BLaER1 treated with 17β-estradiol and CSF1 and Interleukin-3, amounts not matched to agents 10 nM and 100 nM (cell line): Measurements from ENCODE around the gene MAP3K7.
"Not testable (repeated sequence)": the region's sequence is repeated elsewhere in the genome, so short reads cannot be mapped to it uniquely, and the experiment has no call there.

ENCODE experiments used
- H3K27ac ChIP-seq, 11 experiments: shearing (Covaris generic); formaldehyde crosslinking; 2 replicates each; pipeline ENCODE4 v1.8.1; 2022
- H3K27me3 ChIP-seq, 11 experiments: shearing (Covaris generic); formaldehyde crosslinking; 2 replicates each; pipeline ENCODE4 v1.8.1; 2022
- H3K36me3 ChIP-seq, 11 experiments: shearing (Covaris generic); formaldehyde crosslinking; 2 replicates each; pipeline ENCODE4 v1.8.1; 2022
- H3K4me1 ChIP-seq, 10 experiments: shearing (Covaris generic); formaldehyde crosslinking; 2 replicates each; pipeline ENCODE4 v1.8.1; 2022
- H3K4me2 ChIP-seq, 11 experiments: shearing (Covaris generic); formaldehyde crosslinking; 2 replicates each; pipeline ENCODE4 v1.8.1; 2022
- H3K4me3 ChIP-seq, 10 experiments: shearing (Covaris generic); formaldehyde crosslinking; 2 replicates each; pipeline ENCODE4 v1.8.1; 2022
- H3K9ac ChIP-seq, 11 experiments: shearing (Covaris generic); formaldehyde crosslinking; 2 replicates each; pipeline ENCODE4 v1.8.1; 2022
- H3K9me3 ChIP-seq, 11 experiments: shearing (Covaris generic); formaldehyde crosslinking; replicated peaks in 1 of 11; 2 replicates each; pipeline ENCODE4 v1.8.1; 2022
- H4K20me1 ChIP-seq, 11 experiments: shearing (Covaris generic); formaldehyde crosslinking; 2 replicates each; pipeline ENCODE4 v1.8.1; 2022
- Cebpa-rat ChIP-seq, 11 experiments: shearing (Covaris generic); IDR thresholded peaks; 2 replicates each; pipeline ENCODE4 v1.8.1; 2022

The MAP3K7 gene

GRCh38 chr6:90569223-90569622 is 17.6 kb downstream of the MAP3K7 start:
- H3K9ac ChIP-seq = no peak overlapping the region
- H4K20me1 ChIP-seq = peaks cover 0 to 21% (median 0%) of the 10 kb centered on the region in 11 experiments; a peak in 8 of 22 replicates
- peaks cover 0 to 15% (median 0%) of the 10 kb centered on the region in 10 experiments; a peak in 6 of 20 replicates for H3K4me1 ChIP-seq
- no peak overlapping the region for H3K4me2 ChIP-seq
- no peak for TF ChIP-seq Cebpa-rat (IDR thresholded peaks at IDR 0.05)
- no peaks in the 10 kb centered on the region for H3K27me3 ChIP-seq
- no peak overlapping the region for H3K27ac ChIP-seq
- peaks cover 6 to 33% (median 18%) of the 10 kb centered on the region in 11 experiments; a peak in 19 of 22 replicates for H3K36me3 ChIP-seq
- H3K9me3 ChIP-seq = peaks cover 0 to 11% (median 0%) of the 10 kb centered on the region in 11 experiments; a peak in 4 of 22 replicates
- no peak overlapping the region for H3K4me3 ChIP-seq

- not testable (repeated sequence) for H3K9ac ChIP-seq, H3K27ac ChIP-seq, H4K20me1 ChIP-seq, H3K4me1 ChIP-seq, H3K27me3 ChIP-seq, H3K4me2 ChIP-seq, H3K4me3 ChIP-seq
- H3K36me3 ChIP-seq = peaks cover 6 to 35% (median 20%) of the 10 kb centered on the region in 11 experiments; a peak in 19 of 22 replicates
- peaks cover 0 to 11% (median 0%) of the 10 kb centered on the region in 11 experiments; a peak in 4 of 22 replicates for H3K9me3 ChIP-seq
Observed at GRCh38 chr6:90567682-90568081, 19.2 kb downstream of the MAP3K7 start.

GRCh38 chr6:90562341-90562740 is 24.5 kb downstream of the MAP3K7 start:
- H3K4me3 ChIP-seq, H4K20me1 ChIP-seq, H3K27me3 ChIP-seq, H3K9me3 ChIP-seq, H3K27ac ChIP-seq, H3K4me1 ChIP-seq, H3K4me2 ChIP-seq, H3K9ac ChIP-seq: not testable (repeated sequence)
- peaks cover 7 to 38% (median 21%) of the 10 kb centered on the region in 11 experiments; a peak in 19 of 22 replicates for H3K36me3 ChIP-seq

GRCh38 chr6:90559931-90560330 is 26.9 kb downstream of the MAP3K7 start:
- Histone ChIP-seq H3K9me3 (no peaks in the 10 kb centered on the region), H3K4me1 (no peaks in the 10 kb centered on the region), H3K9ac (no peak overlapping the region), H3K27ac (no peak overlapping the region), H3K36me3 (peaks cover 13 to 56% (median 38%) of the 10 kb centered on the region in 11 experiments), H3K27me3 (no peaks in the 10 kb centered on the region), H4K20me1 (peaks cover 0 to 9% (median 0%) of the 10 kb centered on the region in 11 experiments; a peak in 3 of 22 replicates), H3K4me2 (no peak overlapping the region), H3K4me3 (no peak overlapping the region)
- no peak for TF ChIP-seq Cebpa-rat (IDR thresholded peaks at IDR 0.05)

- peaks cover 20 to 74% (median 55%) of the 10 kb centered on the region in 11 experiments for H3K36me3 ChIP-seq
- no peaks in the 10 kb centered on the region for H3K9me3 ChIP-seq
- no peak overlapping the region for H3K4me3 ChIP-seq
- no peak overlapping the region for H3K27ac ChIP-seq
- TF ChIP-seq Cebpa-rat (IDR thresholded peaks at IDR 0.05) = no peak
- peaks cover 0 to 4% (median 0%) of the 10 kb centered on the region in 11 experiments; a peak in 3 of 22 replicates for H4K20me1 ChIP-seq
- H3K27me3 ChIP-seq = no peaks in the 10 kb centered on the region
- no peak overlapping the region for H3K4me2 ChIP-seq
- H3K9ac ChIP-seq = no peak overlapping the region
- no peaks in the 10 kb centered on the region for H3K4me1 ChIP-seq
Observed at GRCh38 chr6:90557006-90557405, 29.9 kb downstream of the MAP3K7 start.

GRCh38 chr6:90547991-90548390 is 38.9 kb downstream of the MAP3K7 start:
- Histone ChIP-seq H3K27ac (no peak overlapping the region), H3K36me3 (peaks cover 35 to 98% (median 56%) of the 10 kb centered on the region in 11 experiments), H3K4me1 (peaks cover 0 to 20% (median 0%) of the 10 kb centered on the region in 10 experiments; a peak in 6 of 20 replicates), H3K9me3 (no peaks in the 10 kb centered on the region), H3K4me3 (no peak overlapping the region), H4K20me1 (no peaks in the 10 kb centered on the region), H3K27me3 (no peaks in the 10 kb centered on the region), H3K9ac (no peak overlapping the region), H3K4me2 (no peak overlapping the region)
- no peak for TF ChIP-seq Cebpa-rat (IDR thresholded peaks at IDR 0.05)

- Histone ChIP-seq H4K20me1 (no peaks in the 10 kb centered on the region), H3K4me2 (no peak overlapping the region), H3K4me1 (peaks cover 0 to 20% (median 0%) of the 10 kb centered on the region in 10 experiments; a peak in 6 of 20 replicates), H3K4me3 (no peak overlapping the region), H3K36me3 (peaks cover 29 to 96% (median 49%) of the 10 kb centered on the region in 11 experiments), H3K9ac (no peak overlapping the region), H3K27me3 (no peaks in the 10 kb centered on the region), H3K9me3 (no peaks in the 10 kb centered on the region), H3K27ac (no peak overlapping the region)
- TF ChIP-seq Cebpa-rat (IDR thresholded peaks at IDR 0.05) = no peak
Observed at GRCh38 chr6:90547079-90547478, 39.8 kb downstream of the MAP3K7 start.

- Histone ChIP-seq H3K27me3 (no peaks in the 10 kb centered on the region), H3K9ac (no peak overlapping the region), H3K4me3 (no peak overlapping the region), H3K4me2 (no peak overlapping the region), H4K20me1 (no peaks in the 10 kb centered on the region), H3K9me3 (no peaks in the 10 kb centered on the region), H3K27ac (no peak overlapping the region), H3K4me1 (peaks cover 0 to 30% (median 0%) of the 10 kb centered on the region in 10 experiments; a peak in 6 of 20 replicates), H3K36me3 (peaks cover 26 to 80% (median 46%) of the 10 kb centered on the region in 11 experiments)
- TF ChIP-seq Cebpa-rat (IDR thresholded peaks at IDR 0.05) = no peak
Observed at GRCh38 chr6:90545448-90545847, 41.4 kb downstream of the MAP3K7 start.

- H3K9ac ChIP-seq = no peak overlapping the region
- H3K36me3 ChIP-seq = peaks cover 23 to 74% (median 42%) of the 10 kb centered on the region in 11 experiments
- H3K27ac ChIP-seq = peak overlapping the region in 1 of 11 experiments; percentile 50; a peak in 1 of 22 replicates
- no peaks in the 10 kb centered on the region for H3K9me3 ChIP-seq
- peaks cover 0 to 30% (median 0%) of the 10 kb centered on the region in 10 experiments; a peak in 6 of 20 replicates for H3K4me1 ChIP-seq
- H3K4me3 ChIP-seq = no peak overlapping the region
- H3K27me3 ChIP-seq = no peaks in the 10 kb centered on the region
- no peaks in the 10 kb centered on the region for H4K20me1 ChIP-seq
- TF ChIP-seq Cebpa-rat (IDR thresholded peaks at IDR 0.05) = no peak
- peak overlapping the region in 3 of 11 experiments; percentile 21 to 70 (median 51); a peak in 4 of 22 replicates for H3K4me2 ChIP-seq
Observed at GRCh38 chr6:90544741-90545140, 42.1 kb downstream of the MAP3K7 start.

GRCh38 chr6:90544081-90544480 is 42.8 kb downstream of the MAP3K7 start:
- Histone ChIP-seq H4K20me1 (no peaks in the 10 kb centered on the region), H3K36me3 (peaks cover 18 to 69% (median 37%) of the 10 kb centered on the region in 11 experiments), H3K27ac (peak overlapping the region in 2 of 11 experiments; percentile 35 to 50; a peak in 1 of 22 replicates), H3K9me3 (no peaks in the 10 kb centered on the region), H3K27me3 (no peaks in the 10 kb centered on the region), H3K4me3 (no peak overlapping the region), H3K4me2 (peak overlapping the region in 3 of 11 experiments; percentile 21 to 70 (median 51); a peak in 6 of 22 replicates), H3K4me1 (peaks cover 0 to 35% (median 0%) of the 10 kb centered on the region in 10 experiments; a peak in 6 of 20 replicates), H3K9ac (no peak overlapping the region)
- TF ChIP-seq Cebpa-rat (IDR thresholded peaks at IDR 0.05) = no peak
